GM18870 (cell line): Measurements from ENCODE around the gene PRIMA1.

ENCODE experiments used
- ATAC-seq: cut with Tn5 transposase; IDR thresholded peaks from one replicate; pipeline ENCODE4 v1.9.1; 2021; ENCODE audit warnings: moderate library complexity; ENCODE audit not compliant: unreplicated experiment

PRIMA1 gene

GRCh38 chr14:93734086-93734822 is 54.0 kb downstream of the PRIMA1 start:
- no peak for ATAC-seq

- no peak for ATAC-seq
Measured at GRCh38 chr14:93733631-93734030, 54.7 kb downstream of the PRIMA1 start.

- ATAC-seq, result no peak
Measured at GRCh38 chr14:93733231-93733630, 55.1 kb downstream of the PRIMA1 start.

GRCh38 chr14:93732524-93732923 is 55.8 kb downstream of the PRIMA1 start:
- ATAC-seq, result no peak

- ATAC-seq, result no peak
Measured at GRCh38 chr14:93731753-93732152, 56.5 kb downstream of the PRIMA1 start.

- ATAC-seq, result no peak
Measured at GRCh38 chr14:93729993-93730392, 58.3 kb downstream of the PRIMA1 start.

GRCh38 chr14:93728651-93729016 is 59.7 kb downstream of the PRIMA1 start:
- no peak for ATAC-seq

- ATAC-seq, result no peak
Measured at GRCh38 chr14:93727917-93728650, 60.2 kb downstream of the PRIMA1 start.

- ATAC-seq, result no peak
Measured at GRCh38 chr14:93727039-93727740, 61.1 kb downstream of the PRIMA1 start.

GRCh38 chr14:93725993-93726392 is 62.3 kb downstream of the PRIMA1 start:
- no peak for ATAC-seq

GRCh38 chr14:93725002-93725582 is 63.2 kb downstream of the PRIMA1 start:
- ATAC-seq, result no peak

GRCh38 chr14:93723001-93723400 is 65.3 kb downstream of the PRIMA1 start:
- no peak for ATAC-seq

GRCh38 chr14:93720981-93721483 is 67.3 kb downstream of the PRIMA1 start:
- ATAC-seq, result no peak

- ATAC-seq, result no peak
Measured at GRCh38 chr14:93720076-93720815, 68.0 kb downstream of the PRIMA1 start.

- no peak for ATAC-seq
Measured at GRCh38 chr14:93719256-93719655, 69.0 kb downstream of the PRIMA1 start.

GRCh38 chr14:93717668-93718320 is 70.5 kb downstream of the PRIMA1 start:
- ATAC-seq, result no peak

GRCh38 chr14:93716746-93717667 is 71.3 kb downstream of the PRIMA1 start:
- ATAC-seq, result no peak

- no peak for ATAC-seq
Measured at GRCh38 chr14:93716002-93716745, 72.1 kb downstream of the PRIMA1 start.
